WI38 (cell line): ENCODE data around the gene SLC13A3.

Experiments used
- H3K4me3 ChIP-seq: 2 replicates; pipeline ENCODE4 v1.5.1; 2011; ENCODE audit warnings: low read depth, mild to moderate bottlenecking, control low read depth, low read length
- TF ChIP-seq, protein P1 (sequence below): IDR thresholded peaks from 2 replicates; pipeline ENCODE4 v1.5.1; 2012; ENCODE audit warnings: low read depth, mild to moderate bottlenecking, control low read depth, low read length

SLC13A3 gene

DNA sequence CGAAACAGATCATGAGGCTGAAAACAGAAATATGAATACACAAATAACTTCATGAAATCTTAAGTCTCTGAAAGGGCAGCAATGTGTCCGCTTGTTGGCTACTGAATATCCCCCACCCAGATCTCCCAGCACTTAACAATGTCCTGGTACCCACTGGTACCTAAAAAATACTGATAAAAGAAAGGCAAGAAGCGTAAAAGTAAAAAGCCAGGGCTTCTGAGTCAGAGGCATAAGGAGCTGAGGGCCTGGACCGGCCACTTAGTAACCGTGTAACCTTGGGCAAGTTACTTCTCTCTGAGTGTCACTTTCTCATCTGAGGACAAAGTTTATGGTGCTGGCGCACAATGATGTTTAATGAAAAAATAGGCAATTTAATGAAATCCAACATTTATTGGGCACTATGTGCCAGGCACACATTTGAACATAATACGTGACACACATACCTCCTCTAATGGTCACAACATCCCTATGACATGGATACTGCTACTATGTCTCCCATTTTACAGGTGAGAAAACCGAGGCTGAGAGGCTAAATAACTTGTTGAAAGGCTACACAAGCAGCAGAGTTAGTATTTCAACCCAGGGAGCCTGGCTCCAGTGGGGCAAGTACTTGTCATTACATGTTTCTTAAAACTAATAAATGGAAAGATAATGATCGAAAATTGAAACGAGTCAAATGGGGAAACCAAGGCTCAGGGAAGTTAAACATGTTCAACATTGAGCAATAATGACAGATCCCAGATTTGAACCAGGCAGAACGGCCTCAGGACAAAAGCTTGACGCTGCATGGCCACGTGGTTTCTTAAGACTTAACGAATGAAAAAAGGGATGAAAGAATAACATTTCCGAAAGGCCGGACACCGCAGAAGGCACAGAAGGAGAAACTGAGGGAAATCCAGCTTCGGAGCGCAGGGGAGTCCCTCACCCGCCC, 37.2 kb upstream of the SLC13A3 start:
- TF ChIP-seq, protein P1, sequence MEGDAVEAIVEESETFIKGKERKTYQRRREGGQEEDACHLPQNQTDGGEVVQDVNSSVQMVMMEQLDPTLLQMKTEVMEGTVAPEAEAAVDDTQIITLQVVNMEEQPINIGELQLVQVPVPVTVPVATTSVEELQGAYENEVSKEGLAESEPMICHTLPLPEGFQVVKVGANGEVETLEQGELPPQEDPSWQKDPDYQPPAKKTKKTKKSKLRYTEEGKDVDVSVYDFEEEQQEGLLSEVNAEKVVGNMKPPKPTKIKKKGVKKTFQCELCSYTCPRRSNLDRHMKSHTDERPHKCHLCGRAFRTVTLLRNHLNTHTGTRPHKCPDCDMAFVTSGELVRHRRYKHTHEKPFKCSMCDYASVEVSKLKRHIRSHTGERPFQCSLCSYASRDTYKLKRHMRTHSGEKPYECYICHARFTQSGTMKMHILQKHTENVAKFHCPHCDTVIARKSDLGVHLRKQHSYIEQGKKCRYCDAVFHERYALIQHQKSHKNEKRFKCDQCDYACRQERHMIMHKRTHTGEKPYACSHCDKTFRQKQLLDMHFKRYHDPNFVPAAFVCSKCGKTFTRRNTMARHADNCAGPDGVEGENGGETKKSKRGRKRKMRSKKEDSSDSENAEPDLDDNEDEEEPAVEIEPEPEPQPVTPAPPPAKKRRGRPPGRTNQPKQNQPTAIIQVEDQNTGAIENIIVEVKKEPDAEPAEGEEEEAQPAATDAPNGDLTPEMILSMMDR = no peak
- H3K4me3 ChIP-seq = peak overlapping the region; percentile 87

GRCh38 chr20:46683939-46684750, 32.9 kb upstream of the SLC13A3 start:
- H3K4me3 ChIP-seq = peak overlapping the region; percentile 55
- TF ChIP-seq, protein P1 = no peak

DNA sequence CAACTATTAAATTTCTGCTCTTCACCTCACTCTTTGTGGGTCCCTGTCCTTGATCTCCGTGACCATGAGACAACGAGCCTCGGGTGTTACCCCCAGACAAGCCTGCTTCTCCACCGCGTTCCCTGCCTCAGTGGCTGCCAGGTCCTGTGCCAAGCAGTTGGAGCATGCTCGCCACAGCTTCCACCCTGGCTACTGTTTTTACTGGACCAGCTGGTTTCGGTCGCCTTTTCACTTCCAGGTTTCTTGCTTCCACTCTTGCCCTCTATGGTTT, 32.3 kb upstream of the SLC13A3 start:
- TF ChIP-seq, protein P1 = no peak
- H3K4me3 ChIP-seq = peak overlapping the region; percentile 55

GRCh38 chr20:46683011-46683667, 31.9 kb upstream of the SLC13A3 start:
- TF ChIP-seq, protein P1 = no peak
- peak overlapping the region; percentile 55 for H3K4me3 ChIP-seq

GRCh38 chr20:46682063-46682821, 31.0 kb upstream of the SLC13A3 start:
- no peak overlapping the region for H3K4me3 ChIP-seq
- TF ChIP-seq, protein P1 = no peak

- TF ChIP-seq, protein P1 = peak; percentile 76
- H3K4me3 ChIP-seq = no peak overlapping the region
Observed at GRCh38 chr20:46681032-46681854, 30.0 kb upstream of the SLC13A3 start.
